OCI-LY3 (cell line): ENCODE data around the gene SULT2B1.

Experiments
- H2AFZ ChIP-seq: fragments of 200-600, 300-600 bp; shearing (Covaris generic); 2 replicates; pipeline ENCODE4 v1.6.0; 2014; ENCODE audit warnings: antibody characterized with exemption, low read depth, low read length
- H3K27ac ChIP-seq: fragments of 200-600, 300-600 bp; sonication (generic); 2 replicates; pipeline ENCODE4 v1.5.1; 2014; ENCODE audit warnings: mild to moderate bottlenecking, low read length, moderate library complexity, mixed read lengths
- H3K27me3 ChIP-seq: fragments of 200-600, 300-600 bp; sonication (generic); 2 replicates; pipeline ENCODE4 v1.6.1; 2014; ENCODE audit warnings: low read depth, low read length, mixed read lengths
- H3K36me3 ChIP-seq: fragments of 200-600, 300-600 bp; sonication (generic); replicated peaks from 2 replicates; pipeline ENCODE3; 2014; ENCODE audit warnings: low read depth, low read length, mixed read lengths
- H3K4me1 ChIP-seq: fragments of 300-600, 200-600 bp; sonication (generic); 2 replicates; pipeline ENCODE4 v1.6.1; 2014; ENCODE audit warnings: low read length, mixed read lengths
- H3K4me2 ChIP-seq: fragments of 200-600, 300-600 bp; sonication (generic); 2 replicates; pipeline ENCODE4 v1.6.1; 2014; ENCODE audit warnings: low read length, mixed read lengths
- H3K4me3 ChIP-seq: fragments of 300-600, 200-600 bp; sonication (generic); 2 replicates; pipeline ENCODE4 v1.5.1; 2014; ENCODE audit warnings: antibody characterized with exemption, mild to moderate bottlenecking, low read length, moderate library complexity
- H3K79me2 ChIP-seq: fragments of 300-600, 200-600 bp; shearing (Covaris generic); 2 replicates; pipeline ENCODE4 v1.6.1; 2014; ENCODE audit warnings: mild to moderate bottlenecking, low read length, mixed read lengths
- H3K9ac ChIP-seq: fragments of 300-600, 200-600 bp; shearing (Covaris generic); 2 replicates; pipeline ENCODE4 v1.6.0; 2014; ENCODE audit warnings: mild to moderate bottlenecking, low read length, moderate library complexity
- H3K9me3 ChIP-seq: fragments of 200-600, 300-600 bp; shearing (Covaris generic); 2 replicates; pipeline ENCODE4 v1.6.1; 2014; ENCODE audit warnings: low read length, mixed read lengths; ENCODE audit not compliant: insufficient read depth
- H4K20me1 ChIP-seq: fragments of 200-600, 300-600 bp; sonication (generic); 2 replicates; pipeline ENCODE4 v1.6.1; 2016; ENCODE audit warnings: low read length, mixed read lengths; ENCODE audit not compliant: insufficient read depth
- EZH2phosphoT487 ChIP-seq: fragments of 200-600 bp; shearing (Covaris generic); IDR thresholded peaks from 2 replicates; pipeline ENCODE4 v1.6.1; 2018; ENCODE audit warnings: antibody characterized with exemption, mixed run types, low read depth
- TF ChIP-seq, protein P1 (sequence below): fragments of 200-600, 300-600 bp; sonication (generic); IDR thresholded peaks from 2 replicates; pipeline ENCODE4 v1.5.1; 2014; ENCODE audit warnings: antibody characterized with exemption, low read length, low read depth

SULT2B1 gene

DNA sequence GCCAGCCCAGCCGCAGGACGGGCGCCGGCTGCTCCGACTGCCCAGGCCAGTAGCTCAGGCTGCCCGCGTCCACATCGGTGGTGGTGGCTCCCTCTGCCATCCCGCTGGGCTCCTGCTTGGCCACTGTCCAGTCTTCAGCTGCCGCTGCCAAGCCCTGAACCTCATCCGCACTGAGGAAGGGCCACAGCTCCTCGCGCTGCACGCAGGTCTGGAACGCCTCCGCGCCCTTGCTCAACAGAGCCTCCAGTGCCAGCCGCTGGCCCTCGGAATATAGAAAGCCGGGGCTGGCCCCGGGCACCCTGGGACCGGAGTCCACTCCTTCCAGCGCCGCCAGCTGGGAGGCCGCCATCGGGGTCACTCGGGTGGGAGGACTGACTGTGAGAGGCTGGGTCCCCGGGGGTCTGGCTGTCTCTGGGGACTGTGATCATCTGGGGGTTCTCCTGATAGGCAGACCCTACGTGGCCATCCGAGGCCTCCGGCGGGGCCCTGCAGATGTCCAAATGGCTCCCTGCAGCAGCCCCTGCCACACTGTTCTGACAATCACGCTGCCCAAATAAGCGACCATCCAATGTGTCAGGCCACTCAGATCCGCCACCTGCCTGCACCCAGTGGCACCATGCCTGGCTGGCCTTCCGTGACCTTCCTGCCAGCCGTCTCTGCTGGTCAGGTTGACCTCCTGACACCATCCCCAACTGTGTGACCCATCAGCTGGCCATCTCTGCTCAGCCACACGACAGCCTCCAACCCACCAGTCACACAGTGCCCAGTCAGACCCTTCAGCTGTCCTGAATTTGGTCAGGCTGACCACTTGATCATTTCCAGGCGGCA, 61.3 kb downstream of the SULT2B1 start:
- no peak overlapping the region for H3K9ac ChIP-seq
- H3K36me3 ChIP-seq: peaks cover 34% of the 10 kb centered on the region
- TF ChIP-seq, protein P1, sequence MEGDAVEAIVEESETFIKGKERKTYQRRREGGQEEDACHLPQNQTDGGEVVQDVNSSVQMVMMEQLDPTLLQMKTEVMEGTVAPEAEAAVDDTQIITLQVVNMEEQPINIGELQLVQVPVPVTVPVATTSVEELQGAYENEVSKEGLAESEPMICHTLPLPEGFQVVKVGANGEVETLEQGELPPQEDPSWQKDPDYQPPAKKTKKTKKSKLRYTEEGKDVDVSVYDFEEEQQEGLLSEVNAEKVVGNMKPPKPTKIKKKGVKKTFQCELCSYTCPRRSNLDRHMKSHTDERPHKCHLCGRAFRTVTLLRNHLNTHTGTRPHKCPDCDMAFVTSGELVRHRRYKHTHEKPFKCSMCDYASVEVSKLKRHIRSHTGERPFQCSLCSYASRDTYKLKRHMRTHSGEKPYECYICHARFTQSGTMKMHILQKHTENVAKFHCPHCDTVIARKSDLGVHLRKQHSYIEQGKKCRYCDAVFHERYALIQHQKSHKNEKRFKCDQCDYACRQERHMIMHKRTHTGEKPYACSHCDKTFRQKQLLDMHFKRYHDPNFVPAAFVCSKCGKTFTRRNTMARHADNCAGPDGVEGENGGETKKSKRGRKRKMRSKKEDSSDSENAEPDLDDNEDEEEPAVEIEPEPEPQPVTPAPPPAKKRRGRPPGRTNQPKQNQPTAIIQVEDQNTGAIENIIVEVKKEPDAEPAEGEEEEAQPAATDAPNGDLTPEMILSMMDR: no peak
- no peak for TF ChIP-seq EZH2phosphoT487
- no peak overlapping the region for H3K4me3 ChIP-seq
- no peak overlapping the region for H2AFZ ChIP-seq
- no peaks in the 10 kb centered on the region for H3K27me3 ChIP-seq
- no peak overlapping the region for H3K4me2 ChIP-seq
- H3K79me2 ChIP-seq: peaks cover 28% of the 10 kb centered on the region
- no peaks in the 10 kb centered on the region for H3K9me3 ChIP-seq
- H4K20me1 ChIP-seq: peaks cover 41% of the 10 kb centered on the region
- no peak overlapping the region for H3K27ac ChIP-seq
- peaks cover 28% of the 10 kb centered on the region for H3K4me1 ChIP-seq

GRCh38 chr19:48613852-48614435, 62.0 kb downstream of the SULT2B1 start:
- Histone ChIP-seq H3K27me3 (no peaks in the 10 kb centered on the region), H2AFZ (no peak overlapping the region), H3K4me1 (peaks cover 22% of the 10 kb centered on the region), H3K36me3 (peaks cover 39% of the 10 kb centered on the region), H3K4me3 (no peak overlapping the region), H3K4me2 (no peak overlapping the region), H3K27ac (no peak overlapping the region; the same call in 1 of the 2 replicates), H3K9ac (no peak overlapping the region), H3K79me2 (peaks cover 35% of the 10 kb centered on the region), H4K20me1 (peaks cover 46% of the 10 kb centered on the region), H3K9me3 (no peaks in the 10 kb centered on the region)
- no peak for TF ChIP-seq EZH2phosphoT487
- TF ChIP-seq, protein P1: no peak

DNA sequence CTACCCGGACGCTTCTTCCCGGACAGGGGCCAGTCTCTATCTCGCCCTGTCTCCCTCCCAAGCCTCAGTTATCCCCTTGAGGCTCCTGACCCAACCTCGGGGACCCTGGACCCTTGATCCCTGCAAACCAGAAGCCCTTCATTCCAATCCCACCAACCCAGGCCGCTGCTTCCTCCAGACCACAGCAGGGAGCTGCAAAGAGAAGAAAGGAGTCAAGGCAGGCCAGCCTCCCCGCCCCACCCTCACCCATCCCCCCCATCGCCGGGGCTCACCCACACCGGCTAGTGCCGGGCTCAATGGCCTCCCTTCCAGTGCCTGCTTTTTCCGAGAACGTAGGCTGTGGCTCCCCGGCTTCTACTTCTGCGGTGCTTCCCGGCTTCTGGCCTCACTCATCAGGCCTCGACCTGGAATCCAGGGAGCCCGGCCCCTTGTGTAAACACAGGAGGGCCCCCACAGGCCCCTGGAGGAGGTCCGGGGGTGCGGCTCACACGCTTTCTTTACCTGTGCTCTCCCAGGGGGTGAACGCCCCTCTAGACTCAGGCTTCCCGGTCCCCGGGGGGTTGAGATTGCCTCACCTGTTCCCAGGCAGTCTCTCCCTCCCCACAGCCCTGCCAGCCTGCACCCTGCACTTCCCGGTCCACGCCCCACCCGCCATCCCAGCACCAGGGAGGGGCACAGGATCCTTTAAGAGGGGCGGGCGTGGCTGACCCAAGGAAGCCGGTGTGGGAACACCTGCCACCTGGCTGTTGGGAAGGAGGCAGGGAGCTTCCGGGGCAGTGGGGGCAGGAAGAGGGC, 62.7 kb downstream of the SULT2B1 start, which contains the start of gene FAM83E:
Gene FAM83E, minus strand, starts transcription at position 641 of the 795 bp plus-strand sequence. CDS start 1,704 bp downstream, outside the sequence.
- H3K4me1 ChIP-seq: peaks cover 15% of the 10 kb centered on the region
- H3K9ac ChIP-seq: no peak within 1 kb of the TSS
- no peaks in the 10 kb centered on the region for H3K27me3 ChIP-seq
- H3K36me3 ChIP-seq: peaks cover 39% of the 10 kb centered on the region
- no peak within 1 kb of the TSS for H2AFZ ChIP-seq
- peaks cover 38% of the 10 kb centered on the region for H3K79me2 ChIP-seq
- no peak within 1 kb of the TSS; the same call in 1 of the 2 replicates for H3K27ac ChIP-seq
- H3K4me3 ChIP-seq: no peak within 1 kb of the TSS
- H3K4me2 ChIP-seq: no peak within 1 kb of the TSS
- TF ChIP-seq, protein P1: no peak
- TF ChIP-seq EZH2phosphoT487: no peak
- H4K20me1 ChIP-seq: peaks cover 46% of the 10 kb centered on the region
- no peaks in the 10 kb centered on the region for H3K9me3 ChIP-seq
